Measurements from ENCODE around the gene DBNL. TPM values are rescaled to one million over a fixed set of nuclear protein-coding genes. Genes with fewer than 3 reads are reported as not detected.

The DBNL gene
- total and polyA plus RNA-seq, 2 of the 13 experiments (the other 11 are each of a cell fraction or from before 2014, with no cell fraction given), result 20.8 to 35.1 TPM

DNA sequence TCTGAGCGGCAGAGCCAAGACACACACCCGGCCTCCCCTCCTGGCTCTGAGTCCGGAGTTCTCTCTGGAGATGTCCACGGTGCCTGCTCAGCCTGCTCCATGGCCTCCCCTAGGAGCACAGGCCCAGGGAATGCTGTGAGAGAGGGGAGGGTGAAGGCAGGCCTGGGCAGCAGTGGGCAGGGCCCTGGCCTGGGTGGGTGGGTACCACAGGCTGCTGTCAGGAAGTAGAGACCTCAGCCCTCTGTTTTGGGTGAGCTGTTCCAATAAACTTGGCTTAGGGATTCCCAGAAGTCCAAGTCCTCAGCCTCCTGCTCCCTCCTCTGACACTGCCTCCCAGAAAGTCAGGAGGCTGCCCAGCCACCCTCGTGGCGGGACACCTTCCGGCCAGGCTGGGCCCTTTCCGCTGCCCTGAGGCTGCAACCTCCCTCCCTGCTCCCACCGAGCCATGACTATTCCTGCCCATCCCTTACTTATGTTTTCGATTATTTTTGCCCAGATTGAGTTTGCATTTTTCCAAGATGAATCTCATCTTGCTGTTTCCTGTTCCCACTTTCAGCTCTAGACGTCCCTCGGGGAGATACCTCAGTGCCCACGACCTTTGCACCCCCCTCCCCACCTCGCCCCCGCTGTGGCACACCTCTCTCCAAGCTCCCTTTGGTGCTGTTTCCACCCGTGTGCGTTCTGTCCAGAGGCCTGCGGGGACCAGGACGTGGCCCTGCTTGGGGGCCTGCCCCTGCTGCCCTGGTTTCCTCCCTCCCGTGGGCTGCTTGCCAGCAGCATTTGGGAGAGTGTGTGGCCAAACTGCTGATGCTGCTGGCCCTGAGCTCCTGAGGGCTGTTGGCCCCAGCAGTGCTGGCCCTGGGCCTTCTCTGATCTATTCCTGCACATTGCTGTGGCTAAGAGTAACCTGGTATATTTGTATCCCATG, 43.7 kb downstream of the DBNL start (continued):
- TF ChIP-seq SRSF4 (IDR thresholded peaks at IDR 0.05; ENCODE audit: low read depth, low read length, poor library complexity, severe bottlenecking), result no peak
- TF ChIP-seq, protein P1, sequence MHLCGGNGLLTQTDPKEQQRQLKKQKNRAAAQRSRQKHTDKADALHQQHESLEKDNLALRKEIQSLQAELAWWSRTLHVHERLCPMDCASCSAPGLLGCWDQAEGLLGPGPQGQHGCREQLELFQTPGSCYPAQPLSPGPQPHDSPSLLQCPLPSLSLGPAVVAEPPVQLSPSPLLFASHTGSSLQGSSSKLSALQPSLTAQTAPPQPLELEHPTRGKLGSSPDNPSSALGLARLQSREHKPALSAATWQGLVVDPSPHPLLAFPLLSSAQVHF (CRISPR knock-in tag; IDR thresholded peaks at IDR 0.05), result no peak
- TF ChIP-seq ZNF460 (CRISPR knock-in tag; IDR thresholded peaks at IDR 0.05; ENCODE audit: borderline replicate concordance), result no peak
- TF ChIP-seq TOE1 (CRISPR knock-in tag; IDR thresholded peaks at IDR 0.05), result no peak
- no peak for TF ChIP-seq MATR3 (CRISPR knock-in tag; IDR thresholded peaks at IDR 0.05)
- no peak for TF ChIP-seq EED (CRISPR knock-in tag; IDR thresholded peaks at IDR 0.05)
- TF ChIP-seq ZNF138 (CRISPR knock-in tag; IDR thresholded peaks at IDR 0.05; ENCODE audit: low read depth), result no peak
- no peak for TF ChIP-seq PPARG (CRISPR knock-in tag; conservative IDR thresholded peaks at IDR 0.05)
- TF ChIP-seq, protein P2, sequence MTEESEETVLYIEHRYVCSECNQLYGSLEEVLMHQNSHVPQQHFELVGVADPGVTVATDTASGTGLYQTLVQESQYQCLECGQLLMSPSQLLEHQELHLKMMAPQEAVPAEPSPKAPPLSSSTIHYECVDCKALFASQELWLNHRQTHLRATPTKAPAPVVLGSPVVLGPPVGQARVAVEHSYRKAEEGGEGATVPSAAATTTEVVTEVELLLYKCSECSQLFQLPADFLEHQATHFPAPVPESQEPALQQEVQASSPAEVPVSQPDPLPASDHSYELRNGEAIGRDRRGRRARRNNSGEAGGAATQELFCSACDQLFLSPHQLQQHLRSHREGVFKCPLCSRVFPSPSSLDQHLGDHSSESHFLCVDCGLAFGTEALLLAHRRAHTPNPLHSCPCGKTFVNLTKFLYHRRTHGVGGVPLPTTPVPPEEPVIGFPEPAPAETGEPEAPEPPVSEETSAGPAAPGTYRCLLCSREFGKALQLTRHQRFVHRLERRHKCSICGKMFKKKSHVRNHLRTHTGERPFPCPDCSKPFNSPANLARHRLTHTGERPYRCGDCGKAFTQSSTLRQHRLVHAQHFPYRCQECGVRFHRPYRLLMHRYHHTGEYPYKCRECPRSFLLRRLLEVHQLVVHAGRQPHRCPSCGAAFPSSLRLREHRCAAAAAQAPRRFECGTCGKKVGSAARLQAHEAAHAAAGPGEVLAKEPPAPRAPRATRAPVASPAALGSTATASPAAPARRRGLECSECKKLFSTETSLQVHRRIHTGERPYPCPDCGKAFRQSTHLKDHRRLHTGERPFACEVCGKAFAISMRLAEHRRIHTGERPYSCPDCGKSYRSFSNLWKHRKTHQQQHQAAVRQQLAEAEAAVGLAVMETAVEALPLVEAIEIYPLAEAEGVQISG (CRISPR knock-in tag; IDR thresholded peaks at IDR 0.05), result peak; percentile 42; the same call in 1 of the 2 replicates
- TF ChIP-seq, protein P3, sequence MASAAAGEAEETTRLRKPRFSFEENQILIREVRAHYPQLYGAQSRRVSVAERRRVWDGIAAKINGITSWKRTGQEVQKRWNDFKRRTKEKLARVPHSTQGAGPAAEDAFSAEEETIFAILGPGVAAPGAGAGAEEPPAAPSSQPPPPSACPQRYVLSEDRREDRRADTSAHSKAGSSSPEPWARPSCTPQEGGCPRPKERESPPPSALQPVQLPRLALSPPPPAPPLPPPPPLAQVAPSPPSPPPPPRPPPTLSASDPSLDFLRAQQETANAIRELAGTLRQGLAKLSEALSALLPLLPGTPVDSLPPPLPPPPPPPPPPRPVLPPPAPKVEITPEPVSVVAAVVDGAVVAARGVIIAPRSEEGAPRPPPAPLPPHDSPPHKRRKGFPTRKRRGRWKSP (CRISPR knock-in tag; IDR thresholded peaks at IDR 0.05), result no peak
- TF ChIP-seq ZSCAN5A (CRISPR knock-in tag; IDR thresholded peaks at IDR 0.05; ENCODE audit: borderline replicate concordance), result no peak
- TF ChIP-seq KDM2A (CRISPR knock-in tag; IDR thresholded peaks at IDR 0.05; ENCODE audit: borderline replicate concordance, low read depth), result no peak
- TF ChIP-seq ZNF816 (CRISPR knock-in tag; IDR thresholded peaks at IDR 0.05; ENCODE audit: borderline replicate concordance), result no peak
- no peak for TF ChIP-seq ZNF253 (CRISPR knock-in tag; IDR thresholded peaks at IDR 0.05; ENCODE audit: borderline replicate concordance)
- TF ChIP-seq ZNF101 (CRISPR knock-in tag; IDR thresholded peaks at IDR 0.05; ENCODE audit: borderline replicate concordance, low read depth), result no peak
- peak; percentile 83 for TF ChIP-seq HNRNPL (IDR thresholded peaks at IDR 0.05; ENCODE audit: low read depth, low read length)
- TF ChIP-seq ZFP1 (CRISPR knock-in tag; IDR thresholded peaks at IDR 0.05), result no peak
- TF ChIP-seq RFXAP (CRISPR knock-in tag; IDR thresholded peaks at IDR 0.05; ENCODE audit: borderline replicate concordance), result 0 out of 2 replicates have a peak, but pooled peaks have one; percentile 60
- TF ChIP-seq MXD4 (CRISPR knock-in tag; IDR thresholded peaks at IDR 0.05), result no peak
- TF ChIP-seq JUN (CRISPR knock-in tag; IDR thresholded peaks at IDR 0.05), result no peak
- no peak for TF ChIP-seq ZNF737 (CRISPR knock-in tag; IDR thresholded peaks at IDR 0.05; ENCODE audit: borderline replicate concordance)
- no peak for TF ChIP-seq ZSCAN22 (CRISPR knock-in tag; IDR thresholded peaks at IDR 0.05)
- TF ChIP-seq KAT7 (CRISPR knock-in tag; IDR thresholded peaks at IDR 0.05; ENCODE audit: borderline replicate concordance), result no peak
- TF ChIP-seq RBM22 (optimal IDR thresholded peaks at IDR 0.05; ENCODE audit: low read length), result no peak
